Stimulated activated CD8-positive, alpha-beta memory T cell treated with anti-CD3 and anti-CD28 coated beads, Interleukin-12 subunit alpha, Interleukin-12 subunit beta, amount 100 ng/mL, for 4 hours (primary cell): ENCODE results near the gene ADGRL1.

Experiments used
- DNase-seq: peaks from one replicate; pipeline ENCODE4 v3.0.0-alpha.2; 2020; ENCODE audit warnings: low read depth

The ADGRL1 gene

GRCh38 chr19:14112051-14112808 lies 93.7 kb downstream of the ADGRL1 start:
- no peak for DNase-seq

DNA sequence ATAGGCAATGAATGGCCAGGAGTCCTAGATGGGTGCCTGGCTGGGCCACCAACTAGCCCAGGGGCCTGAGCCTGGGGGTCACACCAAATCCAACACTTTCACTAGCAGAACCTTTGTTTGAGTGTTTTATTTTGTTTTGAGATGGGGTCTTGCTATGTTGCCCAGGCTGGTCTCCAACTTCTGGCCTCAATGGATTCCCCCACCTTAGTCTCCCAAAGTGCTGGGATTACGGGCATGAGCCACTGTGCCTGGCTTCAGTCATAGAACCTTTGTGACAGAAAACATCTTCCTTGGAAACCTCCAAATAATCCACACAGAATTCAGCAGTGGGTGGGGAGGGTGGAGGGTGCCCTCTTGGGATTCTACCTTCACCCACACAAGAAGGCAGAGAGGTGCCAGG lies 94.5 kb downstream of the ADGRL1 start:
- no peak for DNase-seq

GRCh38 chr19:14110650-14111049 lies 95.3 kb downstream of the ADGRL1 start:
- DNase-seq: no peak

DNA sequence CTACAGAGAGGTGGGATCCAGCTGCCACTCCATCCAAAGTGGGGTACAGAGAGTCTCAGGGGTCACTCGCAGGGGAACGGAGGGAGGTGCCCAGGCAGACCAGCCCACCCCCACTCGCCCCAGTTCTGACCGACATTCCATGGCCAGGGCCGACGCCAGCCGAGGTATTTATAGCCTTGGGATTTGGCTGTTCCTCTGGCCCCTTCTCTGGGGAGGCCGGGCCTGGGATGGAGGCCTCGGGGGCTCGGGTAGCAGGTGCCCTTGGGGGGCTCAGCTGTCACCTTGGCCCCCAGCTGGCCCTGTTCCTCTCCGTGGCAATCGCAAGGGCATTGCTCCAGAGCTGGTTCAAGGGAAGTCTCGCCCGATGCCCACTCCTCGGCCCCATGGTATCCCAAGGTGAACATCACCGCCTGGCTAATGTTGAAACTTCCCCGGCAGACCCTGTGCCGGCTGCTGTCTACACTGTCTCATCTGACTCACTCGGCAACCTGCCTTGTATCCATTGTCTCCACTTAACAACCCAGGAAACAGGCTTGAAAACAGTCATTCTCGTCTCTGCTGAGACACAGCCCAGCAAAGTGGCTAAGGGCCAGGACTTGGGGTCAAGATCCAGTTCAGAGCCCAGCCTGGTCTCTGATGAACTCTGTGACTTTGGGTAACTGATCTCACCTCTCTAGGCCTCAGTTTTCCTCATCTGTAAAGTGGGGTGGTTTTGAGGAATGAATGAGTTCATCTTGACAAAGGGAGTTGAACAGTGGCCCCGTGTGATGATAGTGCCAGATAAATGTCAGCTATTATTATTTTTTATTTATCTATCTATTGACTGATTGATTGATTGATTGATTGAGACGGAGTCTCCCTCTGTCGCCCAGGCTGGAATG lies 98.1 kb downstream of the ADGRL1 start:
- no peak for DNase-seq

DNA sequence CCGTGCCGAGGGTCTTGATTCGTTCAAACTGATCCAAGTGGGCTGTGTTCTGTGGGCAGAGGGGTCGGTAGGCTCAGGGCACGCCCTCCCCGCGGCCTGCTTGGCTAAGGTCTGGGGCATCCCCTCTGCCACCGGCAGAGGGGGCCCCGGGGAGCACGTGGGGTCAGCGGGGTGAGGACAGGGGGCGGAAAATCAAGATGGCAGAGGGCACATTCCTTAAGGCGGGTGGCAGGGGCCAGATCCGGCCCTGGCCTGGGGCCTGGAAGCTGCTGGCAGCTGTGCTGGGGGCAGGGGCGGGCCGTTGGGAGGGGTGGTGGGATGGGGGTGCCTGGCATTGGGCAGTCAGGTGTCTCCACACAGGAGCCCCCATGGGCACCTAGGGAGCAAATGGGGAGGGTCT lies 99.1 kb downstream of the ADGRL1 start:
- DNase-seq: no peak

GRCh38 chr19:14105680-14106079 lies 100.3 kb downstream of the ADGRL1 start:
- no peak for DNase-seq

- DNase-seq: no peak
Observed at GRCh38 chr19:14103310-14103709, 102.7 kb downstream of the ADGRL1 start.

GRCh38 chr19:14102756-14103155 lies 103.2 kb downstream of the ADGRL1 start:
- DNase-seq: no peak

DNA sequence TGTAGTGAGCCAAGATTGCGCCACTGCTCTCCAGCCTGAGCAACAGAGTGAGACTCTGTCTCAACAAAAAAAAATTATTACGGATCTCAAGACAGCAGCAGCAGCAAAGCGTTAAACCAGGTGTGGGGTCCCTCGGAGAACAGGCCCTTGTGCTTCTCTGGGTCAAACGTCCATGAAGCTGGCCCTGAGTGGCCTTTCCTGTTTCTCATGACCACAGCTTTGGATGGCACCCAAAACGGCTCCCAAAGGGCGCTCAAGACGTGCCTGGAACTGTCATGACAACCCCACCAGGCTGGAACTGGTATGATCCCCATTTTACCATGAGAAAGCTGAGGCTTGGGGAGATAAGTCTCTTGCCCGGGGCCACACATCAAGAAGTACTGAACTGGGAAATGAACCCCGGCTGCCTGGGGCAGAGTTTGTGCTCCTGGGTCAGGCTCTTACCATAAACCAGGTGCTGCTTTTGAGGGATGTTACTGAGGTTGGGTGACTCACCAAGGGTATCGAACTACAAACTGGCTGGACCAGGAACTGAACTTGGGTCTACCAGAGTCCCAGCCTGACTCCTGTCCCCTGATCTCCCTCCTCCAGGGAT lies 103.8 kb downstream of the ADGRL1 start:
- DNase-seq: no peak

- DNase-seq: no peak
Observed at GRCh38 chr19:14101003-14101545, 104.9 kb downstream of the ADGRL1 start.
